GM12878 (cell line): ENCODE measurements around the gene PSMG3. TPM values are rescaled to one million over a fixed set of nuclear protein-coding genes. Genes with fewer than 3 reads are reported as not detected.

Experiments used
- ATAC-seq: fragments of 200-7000 bp; cut with Tn5 transposase; 3 replicates; pipeline ENCODE4 v1.9.1; 2020; ENCODE audit warnings: mild to moderate bottlenecking, moderate library complexity
- BruUV-seq: library from RNA; stranded (reverse); fragments of 400-500 nt; replicated peaks from 2 replicates; lab custom pipeline; 2021; lab: Mats Ljungman, UMichigan
- CTCF ChIA-PET: fragments of 300-600 bp; sonication (Branson Sonifier 250); formaldehyde crosslinking; extraction: SDS; loops from one replicate; lab custom pipeline; 2021; ENCODE audit warnings: inconsistent platforms; lab: Yijun Ruan, JAX
- POLR2A ChIA-PET: fragments of 350-600 bp; formaldehyde crosslinking; extraction: SDS; loops from one replicate; lab custom pipeline; 2021; ENCODE audit warnings: inconsistent platforms; lab: Charles Lee
- RAD21 ChIA-PET: fragments of 300-600 bp; sonication (Branson Sonifier 250); formaldehyde crosslinking; loops from one replicate; lab custom pipeline; 2023; ENCODE audit warnings: antibody characterized with exemption; ENCODE audit not compliant: unreplicated experiment; lab: Charles Lee
- SMC1A ChIA-PET: fragments of 300-600 bp; sonication (Branson Sonifier 250); formaldehyde crosslinking; loops from one replicate; lab custom pipeline; 2023; ENCODE audit not compliant: unreplicated experiment, uncharacterized antibody; lab: Charles Lee
- DNase-seq: peaks from one replicate; pipeline ENCODE4 v3.0.0-alpha.2; 2011; ENCODE audit warnings: low read depth, low spot score
- FAIRE-seq: peaks from 3 replicates; lab custom pipeline; 2011; peaks lifted over from hg19 to GRCh38; lab: Jason Lieb, UNC
- H2AFZ ChIP-seq: 2 replicates; pipeline ENCODE4 v1.6.0; 2011; ENCODE audit warnings: low read depth, low read length, control low read depth; ENCODE audit not compliant: control insufficient read depth
- H3K27ac ChIP-seq: 2 replicates; pipeline ENCODE4 v1.5.1; 2011; ENCODE audit warnings: control low read depth; ENCODE audit not compliant: control insufficient read depth, insufficient read depth
- H3K27me3 ChIP-seq, 2 experiments: replicated peaks in 1 of 2; 2 replicates each; pipeline versions ENCODE4 v1.6.0 to v1.6.1; 2011; ENCODE audit warnings: low read length in 1 of 2; ENCODE audit not compliant: control insufficient read depth in 2 of 2, insufficient read depth in 2 of 2
- H3K36me3 ChIP-seq, 2 experiments: 2 replicates each; pipeline ENCODE4 v1.5.1; 2011; ENCODE audit warnings: low read length in 1 of 2; ENCODE audit not compliant: control insufficient read depth in 2 of 2, insufficient read depth in 2 of 2
- H3K4me1 ChIP-seq: 2 replicates; pipeline ENCODE4 v1.6.1; 2011; ENCODE audit warnings: mild to moderate bottlenecking, low read length, moderate library complexity, mixed read lengths; ENCODE audit not compliant: control insufficient read depth, insufficient read depth
- H3K4me2 ChIP-seq: 2 replicates; pipeline ENCODE4 v1.6.0; 2011; ENCODE audit warnings: control low read depth; ENCODE audit not compliant: control insufficient read depth, insufficient read depth
- H3K4me3 ChIP-seq: fragments of 200-600 bp; sonication (generic); 2 replicates; pipeline ENCODE4 v1.5.1; 2016
- H3K79me2 ChIP-seq: 2 replicates; pipeline ENCODE4 v1.6.0; 2011; ENCODE audit warnings: low read length; ENCODE audit not compliant: control insufficient read depth, insufficient read depth
- H3K9ac ChIP-seq: 2 replicates; pipeline ENCODE4 v1.8.0; 2011; ENCODE audit warnings: low read length, control low read depth, mixed read lengths; ENCODE audit not compliant: control insufficient read depth, insufficient read depth
- H3K9me3 ChIP-seq: replicated peaks from 3 replicates; pipeline ENCODE4 v1.5.1; 2011; ENCODE audit warnings: mild to moderate bottlenecking, low read length; ENCODE audit not compliant: control insufficient read depth, insufficient read depth
- H4K20me1 ChIP-seq: 2 replicates; pipeline ENCODE4 v1.6.0; 2011; ENCODE audit not compliant: control insufficient read depth, insufficient read depth
- BACH1 ChIP-seq: fragments of 450-650 bp; IDR thresholded peaks from 2 replicates; pipeline ENCODE4 v1.6.1; 2017; ENCODE audit warnings: mild to moderate bottlenecking, borderline replicate concordance
- CBFB ChIP-seq: IDR thresholded peaks from 2 replicates; pipeline ENCODE4 v1.6.1; 2016; ENCODE audit warnings: antibody characterized with exemption, low read depth
- FOXK2 ChIP-seq: fragments of 450-650 bp; IDR thresholded peaks from 2 replicates; pipeline ENCODE4 v1.6.1; 2017; ENCODE audit warnings: mild to moderate bottlenecking, moderate library complexity
- IKZF1 ChIP-seq: fragments of 450-650 bp; conservative IDR thresholded peaks from 2 replicates; pipeline ENCODE4 v1.6.1; 2017; ENCODE audit warnings: antibody characterized with exemption, mild to moderate bottlenecking
- MTA3 ChIP-seq: IDR thresholded peaks from 2 replicates; pipeline ENCODE4 v1.6.1; 2012; ENCODE audit warnings: low read length, inconsistent platforms, borderline replicate concordance
- NFYA ChIP-seq: IDR thresholded peaks from 2 replicates; pipeline ENCODE4 v1.6.1; 2011; ENCODE audit warnings: low read depth, mild to moderate bottlenecking, low read length, improper control_type of control experiment, borderline replicate concordance
- RUNX3 ChIP-seq: IDR thresholded peaks from 2 replicates; pipeline ENCODE4 v1.6.1; 2012; ENCODE audit warnings: low read length, inconsistent platforms
- SMARCA5 ChIP-seq: fragments of 450-650 bp; IDR thresholded peaks from 2 replicates; pipeline ENCODE4 v1.6.1; 2017; ENCODE audit warnings: mild to moderate bottlenecking
- TCF12 ChIP-seq: IDR thresholded peaks from 2 replicates; pipeline ENCODE4 v1.6.1; 2011; ENCODE audit warnings: low read depth, mild to moderate bottlenecking, low read length
- ZZZ3 ChIP-seq: IDR thresholded peaks from 2 replicates; pipeline ENCODE4 v1.6.1; 2011; ENCODE audit warnings: low read depth; ENCODE audit not compliant: control insufficient read depth, insufficient read length
- WGBS: methylation state at CpG from one replicate; pipeline ENCODE4 v1.1.6; 2016; ENCODE audit warnings: low lambda C conversion rate; ENCODE audit not compliant: insufficient replicate concordance, insufficient coverage; ENCODE audit errors: missing lambda C conversion rate; 5-methylcytosine and 5-hydroxymethylcytosine counted together
- in situ Hi-C: fragments of 300-500 bp; cut with MboI; formaldehyde crosslinking; loops from 9 replicates; pipeline ENCODE4 v1.14.3; 2018; ENCODE audit warnings: mixed read lengths
- intact Hi-C: fragments of 100-400 bp; cut with micrococcal nuclease; formaldehyde crosslinking; loops from one replicate; pipeline ENCODE4 v1.14.2; 2022; ENCODE audit not compliant: unreplicated experiment
- polyA plus RNA-seq, 11 experiments: library from polyadenylated mRNA; depleted of rRNA in 4 of 11; unstranded in 6 of 11; stranded (reverse) in 5 of 11; fragments of >200 nt; fragmentation: Nextera tagmentation in 4 of 11; fragmentation: Illumina TruSeq in 1 of 11; extraction: Ambion mirVana in 4 of 11; extraction: Trizol in 1 of 11; gene quantifications; 1 replicate in 1 of 11; 2 replicates in 10 of 11; pipeline versions ENCODE4 v1.2.1 to v1.2.3, GENCODE V29; 2011 to 2016; ENCODE audit warnings: inconsistent platforms in 2 of 11, missing spikeins in 2 of 11, low read depth in 1 of 11
- total RNA-seq, 4 experiments: library from RNA; depleted of rRNA in 3 of 4; stranded (reverse); fragments of >200 nt in 3 of 4; fragmentation: Illumina TruSeq in 1 of 4; extraction: Trizol in 1 of 4; gene quantifications; 2 replicates each; pipeline versions ENCODE4 v1.2.1 to v1.2.3, GENCODE V29; 2013 to 2021
- TF ChIP-seq, protein P1 (sequence below): fragments of 450-650 bp; formaldehyde crosslinking; IDR thresholded peaks from 2 replicates; pipeline ENCODE4 v1.5.0; 2022; ENCODE audit warnings: mild to moderate bottlenecking, missing genetic modification characterization
- TF ChIP-seq, protein P2 (sequence below): IDR thresholded peaks from 2 replicates; pipeline ENCODE4 v1.6.1; 2012; ENCODE audit warnings: improper control_type of control experiment, low read depth, low read length; ENCODE audit not compliant: insufficient replicate concordance

Gene PSMG3
- total and polyA plus RNA-seq, 10 of the 15 experiments (the other 5 are each of a cell fraction or from before 2014, with no cell fraction given): 23.9 to 115 (median 60.6) TPM

DNA sequence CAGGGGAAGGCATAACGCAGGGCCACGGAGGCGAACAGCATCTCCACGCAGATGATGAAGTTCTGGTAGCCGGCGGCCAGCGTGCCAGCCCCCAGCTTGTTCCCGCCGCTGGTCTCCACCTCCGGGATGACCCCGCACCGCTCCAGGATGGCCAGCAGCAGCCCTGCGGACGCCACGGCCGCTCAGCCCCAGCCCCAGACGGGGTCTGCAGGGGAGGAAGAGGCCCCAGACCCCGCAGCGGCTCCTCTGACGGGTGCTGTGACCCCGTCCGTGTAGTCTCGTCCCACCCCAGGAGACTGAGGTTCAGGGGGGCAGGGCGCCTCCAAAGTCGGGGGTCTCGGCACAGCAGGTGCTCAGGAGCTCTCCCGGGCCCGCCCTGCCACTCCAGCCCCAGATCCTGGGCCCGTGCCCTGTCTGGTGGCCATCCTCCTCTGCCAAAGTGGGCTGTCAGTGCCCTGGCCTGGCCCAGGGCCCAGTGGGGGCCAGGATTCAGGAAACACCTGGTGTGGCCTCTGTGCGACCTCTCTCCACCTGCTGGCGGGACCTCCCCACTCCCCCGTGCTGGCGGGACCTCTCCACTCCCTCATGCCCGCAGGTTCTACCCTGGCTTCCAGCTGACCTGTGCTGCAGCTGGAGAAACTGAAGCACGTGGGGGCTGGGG lies 21.9 kb downstream of the PSMG3 start (continued):
- no peak for TF ChIP-seq CBFB
- no peak for TF ChIP-seq NFYA
- TF ChIP-seq RUNX3: no peak
- TF ChIP-seq SMARCA5: no peak
- TF ChIP-seq, all 136 proteins: peak for 0

DNA sequence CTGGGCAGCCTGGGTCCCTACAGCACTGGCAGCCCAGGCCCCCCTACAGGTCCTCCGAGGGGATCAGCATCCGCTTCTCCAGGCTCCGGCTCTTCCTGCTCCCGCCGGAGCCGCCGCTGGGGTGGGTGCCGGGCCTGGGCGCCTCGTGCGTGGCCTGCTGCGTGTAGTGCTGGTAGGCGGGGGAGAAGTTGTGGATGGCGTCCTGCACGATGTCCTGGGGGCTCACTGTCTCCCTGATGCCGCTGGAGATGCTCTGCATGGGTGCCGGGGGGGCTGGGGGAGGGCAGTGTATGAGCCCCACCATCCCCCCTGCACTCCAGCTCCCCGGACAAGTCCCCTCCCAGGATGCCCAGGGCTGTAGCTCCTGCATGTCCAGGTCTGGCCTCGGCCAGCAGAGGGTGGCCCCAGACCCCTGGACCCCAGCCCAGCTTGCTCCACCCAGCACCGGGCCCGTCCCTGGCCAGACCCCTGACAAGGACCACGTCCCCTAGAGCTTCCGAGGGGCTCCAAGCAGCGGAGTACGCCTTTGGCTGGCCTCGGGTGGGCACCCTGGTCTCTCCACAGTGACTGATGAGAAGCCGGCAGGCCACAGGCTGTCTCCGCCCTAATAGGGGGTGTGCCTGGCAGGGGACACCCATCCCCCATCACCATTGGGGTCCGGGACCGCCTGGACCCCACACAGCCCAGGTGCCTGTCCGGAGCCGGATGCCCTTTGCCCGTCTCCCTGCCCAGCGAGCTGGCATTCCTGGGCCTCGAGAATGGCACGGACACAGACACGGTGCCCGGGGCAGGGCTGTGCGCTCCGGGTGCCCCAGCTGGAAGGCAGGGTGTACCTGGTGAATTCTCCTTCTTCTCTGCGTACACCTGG lies 22.7 kb downstream of the PSMG3 start:
- Histone ChIP-seq H3K27me3 (no peaks in the 10 kb centered on the region), H4K20me1 (no peaks in the 10 kb centered on the region), H3K4me1 (no peaks in the 10 kb centered on the region), H2AFZ (no peak overlapping the region), H3K4me3 (no peak overlapping the region), H3K27ac (no peak overlapping the region), H3K79me2 (no peaks in the 10 kb centered on the region), H3K9ac (no peak overlapping the region), H3K36me3 (peaks cover 0 to 3% of the 10 kb centered on the region in 2 experiments; a peak in 1 of 4 replicates), H3K4me2 (no peak overlapping the region), H3K9me3 (no peaks in the 10 kb centered on the region)
- ChIA-PET CTCF (no interaction called here), RAD21 (no interaction called here), POLR2A (no interaction called here), SMC1A (no interaction called here)
- DNase-seq (no peak), ATAC-seq (no peak), FAIRE-seq (no peak)
- 74% methylated on average over 36 of the region's 41 CpGs for WGBS
- intact Hi-C loops: no loop called here
- BruUV-seq: no TSS peak
- in situ Hi-C loops: no loop called here
- TF ChIP-seq RUNX3 (no peak), IKZF1 (no peak), TCF12 (no peak), FOXK2 (no peak), ZZZ3 (no peak), BACH1 (no peak), MTA3 (no peak)
- TF ChIP-seq, protein P1, sequence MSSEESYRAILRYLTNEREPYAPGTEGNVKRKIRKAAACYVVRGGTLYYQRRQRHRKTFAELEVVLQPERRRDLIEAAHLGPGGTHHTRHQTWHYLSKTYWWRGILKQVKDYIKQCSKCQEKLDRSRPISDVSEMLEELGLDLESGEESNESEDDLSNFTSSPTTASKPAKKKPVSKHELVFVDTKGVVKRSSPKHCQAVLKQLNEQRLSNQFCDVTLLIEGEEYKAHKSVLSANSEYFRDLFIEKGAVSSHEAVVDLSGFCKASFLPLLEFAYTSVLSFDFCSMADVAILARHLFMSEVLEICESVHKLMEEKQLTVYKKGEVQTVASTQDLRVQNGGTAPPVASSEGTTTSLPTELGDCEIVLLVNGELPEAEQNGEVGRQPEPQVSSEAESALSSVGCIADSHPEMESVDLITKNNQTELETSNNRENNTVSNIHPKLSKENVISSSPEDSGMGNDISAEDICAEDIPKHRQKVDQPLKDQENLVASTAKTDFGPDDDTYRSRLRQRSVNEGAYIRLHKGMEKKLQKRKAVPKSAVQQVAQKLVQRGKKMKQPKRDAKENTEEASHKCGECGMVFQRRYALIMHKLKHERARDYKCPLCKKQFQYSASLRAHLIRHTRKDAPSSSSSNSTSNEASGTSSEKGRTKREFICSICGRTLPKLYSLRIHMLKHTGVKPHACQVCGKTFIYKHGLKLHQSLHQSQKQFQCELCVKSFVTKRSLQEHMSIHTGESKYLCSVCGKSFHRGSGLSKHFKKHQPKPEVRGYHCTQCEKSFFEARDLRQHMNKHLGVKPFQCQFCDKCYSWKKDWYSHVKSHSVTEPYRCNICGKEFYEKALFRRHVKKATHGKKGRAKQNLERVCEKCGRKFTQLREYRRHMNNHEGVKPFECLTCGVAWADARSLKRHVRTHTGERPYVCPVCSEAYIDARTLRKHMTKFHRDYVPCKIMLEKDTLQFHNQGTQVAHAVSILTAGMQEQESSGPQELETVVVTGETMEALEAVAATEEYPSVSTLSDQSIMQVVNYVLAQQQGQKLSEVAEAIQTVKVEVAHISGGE (CRISPR knock-in tag): no peak
- TF ChIP-seq, protein P2, sequence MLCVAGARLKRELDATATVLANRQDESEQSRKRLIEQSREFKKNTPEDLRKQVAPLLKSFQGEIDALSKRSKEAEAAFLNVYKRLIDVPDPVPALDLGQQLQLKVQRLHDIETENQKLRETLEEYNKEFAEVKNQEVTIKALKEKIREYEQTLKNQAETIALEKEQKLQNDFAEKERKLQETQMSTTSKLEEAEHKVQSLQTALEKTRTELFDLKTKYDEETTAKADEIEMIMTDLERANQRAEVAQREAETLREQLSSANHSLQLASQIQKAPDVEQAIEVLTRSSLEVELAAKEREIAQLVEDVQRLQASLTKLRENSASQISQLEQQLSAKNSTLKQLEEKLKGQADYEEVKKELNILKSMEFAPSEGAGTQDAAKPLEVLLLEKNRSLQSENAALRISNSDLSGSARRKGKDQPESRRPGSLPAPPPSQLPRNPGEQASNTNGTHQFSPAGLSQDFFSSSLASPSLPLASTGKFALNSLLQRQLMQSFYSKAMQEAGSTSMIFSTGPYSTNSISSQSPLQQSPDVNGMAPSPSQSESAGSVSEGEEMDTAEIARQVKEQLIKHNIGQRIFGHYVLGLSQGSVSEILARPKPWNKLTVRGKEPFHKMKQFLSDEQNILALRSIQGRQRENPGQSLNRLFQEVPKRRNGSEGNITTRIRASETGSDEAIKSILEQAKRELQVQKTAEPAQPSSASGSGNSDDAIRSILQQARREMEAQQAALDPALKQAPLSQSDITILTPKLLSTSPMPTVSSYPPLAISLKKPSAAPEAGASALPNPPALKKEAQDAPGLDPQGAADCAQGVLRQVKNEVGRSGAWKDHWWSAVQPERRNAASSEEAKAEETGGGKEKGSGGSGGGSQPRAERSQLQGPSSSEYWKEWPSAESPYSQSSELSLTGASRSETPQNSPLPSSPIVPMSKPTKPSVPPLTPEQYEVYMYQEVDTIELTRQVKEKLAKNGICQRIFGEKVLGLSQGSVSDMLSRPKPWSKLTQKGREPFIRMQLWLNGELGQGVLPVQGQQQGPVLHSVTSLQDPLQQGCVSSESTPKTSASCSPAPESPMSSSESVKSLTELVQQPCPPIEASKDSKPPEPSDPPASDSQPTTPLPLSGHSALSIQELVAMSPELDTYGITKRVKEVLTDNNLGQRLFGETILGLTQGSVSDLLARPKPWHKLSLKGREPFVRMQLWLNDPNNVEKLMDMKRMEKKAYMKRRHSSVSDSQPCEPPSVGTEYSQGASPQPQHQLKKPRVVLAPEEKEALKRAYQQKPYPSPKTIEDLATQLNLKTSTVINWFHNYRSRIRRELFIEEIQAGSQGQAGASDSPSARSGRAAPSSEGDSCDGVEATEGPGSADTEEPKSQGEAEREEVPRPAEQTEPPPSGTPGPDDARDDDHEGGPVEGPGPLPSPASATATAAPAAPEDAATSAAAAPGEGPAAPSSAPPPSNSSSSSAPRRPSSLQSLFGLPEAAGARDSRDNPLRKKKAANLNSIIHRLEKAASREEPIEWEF: no peak
